CD4-positive, CD25-positive, alpha-beta regulatory T cell (primary cell): ENCODE data around the gene RHOC. TPM values are rescaled to one million over a fixed set of nuclear protein-coding genes. Genes with fewer than 3 reads are reported as not detected.

Source experiments
- ATAC-seq, 2 donors: fragments of 150-1000 bp; cut with Tn5 transposase; one replicate each; pipeline ENCODE4 v1.10.0; 2021; ENCODE audit warnings: low read depth in 2 of 2, moderate number of reproducible peaks in 2 of 2, moderate library complexity in 1 of 2
- DNase-seq, 3 donors: peaks; one replicate each; pipeline versions ENCODE4 v3.0.0 to v3.0.0-alpha.2; 2012 to 2022; ENCODE audit warnings: mixed read lengths in 1 of 3
- H3K27ac ChIP-seq: one replicate; pipeline ENCODE4 v1.7.0; 2013; ENCODE audit warnings: mild to moderate bottlenecking, low read length; ENCODE audit not compliant: insufficient read depth, poor library complexity, severe bottlenecking
- H3K27me3 ChIP-seq: one replicate; pipeline ENCODE4 v1.7.0; 2013; ENCODE audit warnings: low read length; ENCODE audit not compliant: control insufficient read depth, insufficient read depth
- H3K36me3 ChIP-seq: one replicate; pipeline ENCODE4 v1.7.0; 2013; ENCODE audit warnings: mild to moderate bottlenecking, low read length, moderate library complexity; ENCODE audit not compliant: control insufficient read depth, insufficient read depth
- H3K4me1 ChIP-seq: 2 replicates; pipeline ENCODE4 v1.7.0; 2013; ENCODE audit warnings: mild to moderate bottlenecking, low read length; ENCODE audit not compliant: insufficient read depth, control insufficient read depth, poor library complexity, severe bottlenecking
- H3K4me3 ChIP-seq: one replicate; pipeline ENCODE4 v1.7.0; 2013; ENCODE audit warnings: low read depth, mild to moderate bottlenecking, low read length, moderate library complexity
- H3K9me3 ChIP-seq, 2 experiments: 1 replicate in 1 of 2; 2 replicates in 1 of 2; pipeline ENCODE4 v1.7.0; 2013; ENCODE audit warnings: low read length in 2 of 2, mild to moderate bottlenecking in 1 of 2, moderate library complexity in 1 of 2; ENCODE audit not compliant: control insufficient read depth in 2 of 2
- H3K27ac Mint-ChIP-seq, 3 donors: one replicate each; pipeline ENCODE4 v1.8.0; 2020 to 2022; ENCODE audit warnings: mild to moderate bottlenecking in 3 of 3, mixed read lengths in 3 of 3, moderate library complexity in 2 of 3
- H3K27me3 Mint-ChIP-seq: one replicate; pipeline ENCODE4 v1.8.0; 2022; ENCODE audit warnings: mild to moderate bottlenecking, mixed read lengths
- H3K36me3 Mint-ChIP-seq: one replicate; pipeline ENCODE4 v1.8.0; 2020; ENCODE audit warnings: mixed read lengths
- H3K4me1 Mint-ChIP-seq, 4 donors: one replicate each; pipeline ENCODE4 v1.8.0; 2020 to 2022; ENCODE audit warnings: mixed read lengths in 4 of 4, mild to moderate bottlenecking in 1 of 4
- H3K4me3 Mint-ChIP-seq, 4 donors: one replicate each; pipeline ENCODE4 v1.8.0; 2020 to 2022; ENCODE audit warnings: mild to moderate bottlenecking in 4 of 4, mixed read lengths in 4 of 4, moderate library complexity in 3 of 4
- H3K9me3 Mint-ChIP-seq, 7 donors: one replicate each; pipeline ENCODE4 v1.8.0; 2020 to 2022; ENCODE audit warnings: mixed read lengths in 7 of 7, mild to moderate bottlenecking in 3 of 7, moderate library complexity in 2 of 7
- polyA plus RNA-seq, 4 donors: library from polyadenylated mRNA; unstranded; fragments of 300-500 nt; fragmentation: Illumina TruSeq; gene quantifications; one replicate each; pipeline ENCODE4 v1.2.3, GENCODE V29; 2021
- total RNA-seq: library from RNA; stranded (reverse); gene quantifications from one replicate; pipeline ENCODE4 v1.2.3, GENCODE V29; 2022

RHOC gene
- total and polyA plus RNA-seq, 5 donors from 2014 or later, result 17.4 to 34.1 (median 28.8) TPM

DNA sequence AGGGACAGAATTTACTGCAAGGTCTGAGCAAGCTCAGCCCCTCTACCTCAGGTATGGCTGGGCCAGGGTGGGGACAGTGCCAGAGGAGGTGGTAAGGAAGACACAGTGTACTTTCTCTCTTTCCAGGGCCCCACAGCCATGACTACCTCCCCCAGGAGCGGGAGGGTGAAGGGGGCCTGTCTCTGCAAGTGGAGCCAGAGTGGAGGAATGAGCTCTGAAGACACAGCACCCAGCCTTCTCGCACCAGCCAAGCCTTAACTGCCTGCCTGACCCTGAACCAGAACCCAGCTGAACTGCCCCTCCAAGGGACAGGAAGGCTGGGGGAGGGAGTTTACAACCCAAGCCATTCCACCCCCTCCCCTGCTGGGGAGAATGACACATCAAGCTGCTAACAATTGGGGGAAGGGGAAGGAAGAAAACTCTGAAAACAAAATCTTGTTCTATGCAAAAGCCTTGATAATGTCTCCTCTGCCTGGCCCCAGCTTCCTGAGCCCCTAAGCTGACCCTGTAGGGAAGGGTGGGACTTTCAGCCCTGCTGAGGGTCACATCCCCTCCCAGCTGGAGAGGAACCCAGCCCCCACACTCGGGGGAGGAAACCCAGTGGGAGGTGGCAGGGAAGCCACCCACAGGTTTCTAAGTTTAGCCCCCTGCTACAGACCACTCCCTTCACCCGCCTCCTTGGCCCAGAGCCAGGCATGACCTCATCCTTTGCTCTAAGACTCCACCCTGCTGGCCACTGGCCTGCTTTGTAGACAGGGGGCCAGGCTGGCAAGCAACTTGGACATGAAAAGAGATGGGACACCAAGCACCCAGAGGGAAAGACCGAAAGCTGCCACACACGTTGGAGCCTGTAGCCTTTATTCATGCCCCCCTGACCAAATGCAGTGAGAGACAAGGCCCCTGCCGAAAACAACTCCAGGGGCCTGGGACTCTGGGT lies 6.4 kb downstream of the RHOC start:
- ATAC-seq, result peak; percentile 28 to 33
- Histone ChIP-seq H3K4me3 (no peak overlapping the region), H3K36me3 (peaks cover 37% of the 10 kb centered on the region), H3K9me3 (no peaks in the 10 kb centered on the region), H3K27ac (peak overlapping the region; percentile 47), H3K27me3 (no peaks in the 10 kb centered on the region), H3K4me1 (peaks cover 31% of the 10 kb centered on the region)
- Mint-ChIP-seq H3K9me3 (no peaks in the 10 kb centered on the region), H3K36me3 (peaks cover 24% of the 10 kb centered on the region), H3K4me3 (peak overlapping the region in 1 of 4 donors; percentile 73), H3K4me1 (peaks cover 11 to 46% (median 32%) of the 10 kb centered on the region in 4 donors), H3K27me3 (no peaks in the 10 kb centered on the region), H3K27ac (peak overlapping the region; percentile 76 to 96 (median 93))
- peak; percentile 47 to 59 (median 48) for DNase-seq

DNA sequence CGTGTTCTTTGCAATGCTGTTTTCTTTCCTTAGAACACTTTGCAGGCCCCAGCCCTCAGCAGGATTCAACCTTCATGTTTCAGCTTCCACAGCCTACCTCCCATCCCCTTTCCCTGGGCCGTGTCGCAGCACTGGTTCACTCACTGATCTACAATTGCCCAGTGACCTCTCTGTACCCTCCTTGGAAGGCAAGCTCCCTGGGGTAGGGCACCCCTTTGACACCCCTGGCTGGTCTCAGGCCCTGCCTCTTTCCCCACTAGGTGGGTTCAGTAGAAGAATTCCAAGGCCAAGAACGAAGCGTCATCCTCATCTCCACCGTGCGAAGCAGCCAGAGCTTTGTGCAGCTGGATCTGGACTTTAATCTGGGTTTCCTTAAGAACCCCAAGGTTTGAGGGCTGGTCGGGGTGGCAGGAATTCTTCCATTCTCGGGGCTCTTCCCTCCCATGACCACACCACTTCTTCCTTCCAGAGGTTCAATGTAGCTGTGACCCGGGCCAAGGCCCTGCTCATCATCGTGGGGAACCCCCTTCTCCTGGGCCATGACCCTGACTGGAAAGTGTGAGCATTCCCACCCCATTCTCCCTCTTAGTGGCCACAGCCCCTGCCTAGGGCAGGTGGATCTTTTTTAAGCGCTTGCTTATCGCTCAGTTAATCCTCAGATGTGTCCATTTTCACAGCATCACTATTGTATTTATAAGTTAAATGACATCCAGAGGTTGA lies 7.3 kb downstream of the RHOC start:
- H3K9me3 ChIP-seq, result no peaks in the 10 kb centered on the region
- Mint-ChIP-seq H3K4me1 (peaks cover 7 to 36% (median 23%) of the 10 kb centered on the region in 4 donors), H3K9me3 (no peaks in the 10 kb centered on the region), H3K27me3 (no peaks in the 10 kb centered on the region), H3K27ac (peak overlapping the region; percentile 85 to 93 (median 87)), H3K36me3 (peaks cover 24% of the 10 kb centered on the region), H3K4me3 (no peak overlapping the region)
- H3K27me3 ChIP-seq, result no peaks in the 10 kb centered on the region
- H3K36me3 ChIP-seq, result peaks cover 44% of the 10 kb centered on the region
- no peak overlapping the region for H3K27ac ChIP-seq
- peaks cover 22% of the 10 kb centered on the region for H3K4me1 ChIP-seq
- DNase-seq (no peak), ATAC-seq (no peak)
- H3K4me3 ChIP-seq, result no peak overlapping the region

DNA sequence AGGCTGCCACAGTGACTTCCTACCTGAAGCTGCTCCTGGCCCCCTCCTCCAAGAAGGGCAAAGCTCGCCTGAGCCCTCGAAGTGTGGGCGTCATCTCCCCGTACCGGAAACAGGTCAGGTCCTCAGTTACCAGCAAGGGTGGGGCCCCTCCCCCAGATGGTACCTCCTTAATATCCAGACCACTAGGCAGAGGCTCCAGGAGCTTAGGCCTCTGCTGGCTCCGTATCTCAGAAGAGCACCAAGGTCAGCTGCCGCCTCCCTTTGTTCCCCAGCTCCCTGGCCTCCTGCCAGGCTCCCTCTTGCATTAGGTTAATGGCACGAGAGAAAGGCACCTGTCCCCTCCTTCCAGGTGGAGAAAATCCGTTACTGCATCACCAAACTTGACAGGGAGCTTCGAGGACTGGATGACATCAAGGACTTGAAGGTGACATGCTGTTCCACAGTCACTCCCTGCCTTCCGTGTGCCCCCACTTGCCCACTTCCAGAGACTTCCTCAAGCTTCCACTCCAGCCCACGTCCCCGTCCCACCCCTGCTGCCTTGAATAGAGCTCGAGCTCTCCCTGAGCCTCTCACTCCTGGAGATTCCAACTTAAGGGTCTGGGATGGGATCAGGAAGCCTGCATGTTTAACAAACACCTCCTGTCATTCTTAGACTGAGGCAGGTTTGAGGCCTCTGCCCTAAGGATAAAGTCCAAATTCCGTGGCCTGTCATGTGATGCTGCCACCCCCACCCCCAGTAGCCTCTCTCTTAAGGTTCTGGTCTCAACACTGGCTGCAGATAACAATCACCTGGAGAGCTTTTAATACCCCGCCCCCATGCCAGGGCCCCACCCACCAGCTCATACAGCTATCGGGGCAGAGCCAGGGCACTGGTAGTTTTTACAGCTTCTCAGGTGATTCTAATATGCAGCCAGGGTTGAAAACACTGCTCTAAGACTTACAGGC lies 8.3 kb downstream of the RHOC start:
- H3K27ac ChIP-seq, result no peak overlapping the region
- Mint-ChIP-seq H3K36me3 (peaks cover 24% of the 10 kb centered on the region), H3K4me3 (no peak overlapping the region), H3K27me3 (no peaks in the 10 kb centered on the region), H3K4me1 (peaks cover 7 to 32% (median 20%) of the 10 kb centered on the region in 4 donors), H3K9me3 (no peaks in the 10 kb centered on the region), H3K27ac (peak overlapping the region; percentile 60 to 85 (median 65))
- no peak overlapping the region for H3K4me3 ChIP-seq
- ATAC-seq (no peak), DNase-seq (no peak)
- H3K36me3 ChIP-seq, result peaks cover 54% of the 10 kb centered on the region
- no peaks in the 10 kb centered on the region for H3K27me3 ChIP-seq
- no peaks in the 10 kb centered on the region for H3K9me3 ChIP-seq
- peaks cover 18% of the 10 kb centered on the region for H3K4me1 ChIP-seq

DNA sequence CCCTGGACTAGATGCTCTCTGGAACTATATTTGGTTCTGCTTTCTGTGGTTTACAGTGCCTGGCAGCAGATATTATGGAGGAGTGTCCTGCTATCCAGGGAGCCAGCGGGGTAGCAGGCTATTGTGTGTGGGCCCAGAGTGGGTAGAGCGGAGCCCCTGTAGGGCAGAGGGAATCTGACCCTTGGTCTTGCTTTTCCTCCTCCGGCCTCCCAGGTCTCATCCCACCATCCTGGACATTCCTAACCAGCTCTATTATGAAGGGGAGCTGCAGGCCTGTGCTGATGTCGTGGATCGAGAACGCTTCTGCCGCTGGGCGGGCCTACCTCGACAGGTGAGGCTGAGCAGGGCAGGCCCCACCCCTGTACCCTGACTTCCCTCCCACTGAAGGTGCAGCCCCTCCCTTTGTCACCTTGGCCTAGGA lies 9.1 kb downstream of the RHOC start:
- ATAC-seq, result no peak
- Mint-ChIP-seq H3K36me3 (peaks cover 29% of the 10 kb centered on the region), H3K27me3 (no peaks in the 10 kb centered on the region), H3K4me3 (no peak overlapping the region), H3K4me1 (peaks cover 7 to 32% (median 20%) of the 10 kb centered on the region in 4 donors), H3K27ac (no peak overlapping the region), H3K9me3 (no peaks in the 10 kb centered on the region)
- Histone ChIP-seq H3K27me3 (no peaks in the 10 kb centered on the region), H3K36me3 (peaks cover 58% of the 10 kb centered on the region), H3K27ac (no peak overlapping the region), H3K4me1 (peaks cover 18% of the 10 kb centered on the region), H3K4me3 (no peak overlapping the region), H3K9me3 (no peaks in the 10 kb centered on the region)
- DNase-seq, result no peak

DNA sequence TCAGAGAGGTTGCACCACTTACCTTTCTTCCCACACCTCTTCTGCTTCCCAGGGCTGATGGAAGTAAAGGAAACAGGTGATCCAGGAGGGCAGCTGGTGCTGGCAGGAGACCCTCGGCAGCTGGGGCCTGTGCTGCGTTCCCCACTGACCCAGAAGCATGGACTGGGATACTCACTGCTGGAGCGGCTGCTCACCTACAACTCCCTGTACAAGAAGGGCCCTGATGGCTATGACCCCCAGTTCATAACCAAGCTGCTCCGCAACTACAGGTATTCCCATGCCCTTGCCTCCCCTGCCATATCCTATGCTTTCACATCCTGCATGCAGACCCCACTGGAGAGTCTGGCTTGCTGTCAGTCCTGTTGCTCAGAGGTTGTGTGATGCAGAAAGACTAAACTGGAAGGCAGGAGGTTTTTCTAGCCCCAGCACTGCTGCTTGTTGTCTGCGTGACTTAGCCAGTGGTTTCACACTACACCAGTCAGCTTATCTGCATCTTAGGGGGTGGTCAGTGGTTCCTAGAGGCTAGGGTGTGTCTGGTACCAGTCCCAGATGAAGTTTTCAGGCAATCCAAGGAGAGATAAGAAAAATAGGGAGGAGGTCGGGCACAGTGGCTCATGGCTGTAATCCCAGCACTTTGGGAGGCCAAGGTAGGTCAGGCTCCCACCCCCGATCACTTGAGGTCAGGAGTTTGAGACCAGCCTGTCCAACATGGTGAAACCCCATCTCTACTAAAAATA lies 10.2 kb downstream of the RHOC start:
- DNase-seq (no peak), ATAC-seq (no peak)
- Mint-ChIP-seq H3K27me3 (no peaks in the 10 kb centered on the region), H3K36me3 (peaks cover 37% of the 10 kb centered on the region), H3K4me3 (no peak overlapping the region), H3K9me3 (no peaks in the 10 kb centered on the region), H3K4me1 (peaks cover 1 to 22% (median 15%) of the 10 kb centered on the region in 4 donors), H3K27ac (peak overlapping the region in 1 of 3 donors; percentile 52)
- H3K9me3 ChIP-seq, result no peaks in the 10 kb centered on the region
- peaks cover 68% of the 10 kb centered on the region for H3K36me3 ChIP-seq
- H3K27ac ChIP-seq, result no peak overlapping the region
- H3K4me3 ChIP-seq, result no peak overlapping the region
- H3K27me3 ChIP-seq, result no peaks in the 10 kb centered on the region
- H3K4me1 ChIP-seq, result peaks cover 15% of the 10 kb centered on the region

DNA sequence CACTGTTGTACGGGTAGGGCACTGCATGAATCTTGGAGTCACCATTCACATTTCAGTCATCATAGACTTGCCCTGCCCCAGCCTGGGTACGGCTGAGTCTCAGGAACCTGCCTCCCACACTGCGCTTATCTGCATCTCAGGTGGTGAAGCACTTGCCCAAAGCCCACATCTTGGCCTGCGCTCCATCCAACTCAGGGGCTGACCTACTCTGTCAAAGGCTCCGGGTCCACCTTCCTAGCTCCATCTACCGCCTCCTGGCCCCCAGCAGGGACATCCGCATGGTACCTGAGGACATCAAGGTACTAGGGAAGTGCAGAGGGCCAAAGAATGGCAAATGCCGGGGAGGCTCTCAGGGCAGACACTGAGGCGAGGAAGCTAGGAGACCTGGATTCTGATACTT lies 11.7 kb downstream of the RHOC start:
- no peaks in the 10 kb centered on the region for H3K9me3 Mint-ChIP-seq
- Histone ChIP-seq H3K36me3 (peaks cover 68% of the 10 kb centered on the region), H3K9me3 (no peaks in the 10 kb centered on the region), H3K27me3 (no peaks in the 10 kb centered on the region), H3K4me3 (no peak overlapping the region), H3K4me1 (peaks cover under 1% of the 10 kb centered on the region), H3K27ac (no peak overlapping the region)
- no peak for DNase-seq
- peaks cover 42% of the 10 kb centered on the region for H3K36me3 Mint-ChIP-seq
- no peaks in the 10 kb centered on the region for H3K27me3 Mint-ChIP-seq
- H3K27ac Mint-ChIP-seq, result no peak overlapping the region
- peak in 1 of 2 donors; percentile 5 for ATAC-seq
- H3K4me1 Mint-ChIP-seq, result peaks cover 0 to 8% (median 6%) of the 10 kb centered on the region in 4 donors
- H3K4me3 Mint-ChIP-seq, result no peak overlapping the region
